ENCODE measurements around the gene PRR16. TPM values are rescaled to one million over a fixed set of nuclear protein-coding genes. Genes with fewer than 3 reads are reported as not detected.
A peak's percentile ranks its signal among the peaks of the same experiment; 100 is the strongest.

Gene PRR16
- total RNA-seq, 1 donor: 22.1 TPM

DNA sequence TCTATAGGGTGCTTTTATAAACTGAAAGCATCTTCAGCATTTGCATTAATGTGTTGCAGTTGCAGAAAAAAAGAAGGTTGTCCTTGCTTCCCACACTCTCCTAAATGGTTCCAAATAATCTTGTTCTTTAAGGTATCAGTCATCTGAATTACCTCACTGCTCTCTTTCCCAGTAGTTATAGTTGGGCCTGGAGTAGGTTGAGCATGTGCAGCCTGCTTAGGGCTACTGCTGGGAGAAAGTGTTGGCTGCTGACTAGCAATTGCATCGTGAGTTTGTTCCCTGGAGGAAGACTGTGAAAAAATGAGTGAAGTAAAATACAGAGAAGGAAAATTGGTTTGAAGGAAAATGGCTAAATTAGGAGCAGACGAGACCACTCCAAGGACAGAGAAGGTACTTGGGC is 74.5 kb downstream of the PRR16 start:
- DNase-seq (ENCODE audit: low read depth): peak; percentile 59
- H3K4me3 ChIP-seq (ENCODE audit: low read depth, low read length): peak overlapping the region; percentile 9
- TF ChIP-seq, protein P1, sequence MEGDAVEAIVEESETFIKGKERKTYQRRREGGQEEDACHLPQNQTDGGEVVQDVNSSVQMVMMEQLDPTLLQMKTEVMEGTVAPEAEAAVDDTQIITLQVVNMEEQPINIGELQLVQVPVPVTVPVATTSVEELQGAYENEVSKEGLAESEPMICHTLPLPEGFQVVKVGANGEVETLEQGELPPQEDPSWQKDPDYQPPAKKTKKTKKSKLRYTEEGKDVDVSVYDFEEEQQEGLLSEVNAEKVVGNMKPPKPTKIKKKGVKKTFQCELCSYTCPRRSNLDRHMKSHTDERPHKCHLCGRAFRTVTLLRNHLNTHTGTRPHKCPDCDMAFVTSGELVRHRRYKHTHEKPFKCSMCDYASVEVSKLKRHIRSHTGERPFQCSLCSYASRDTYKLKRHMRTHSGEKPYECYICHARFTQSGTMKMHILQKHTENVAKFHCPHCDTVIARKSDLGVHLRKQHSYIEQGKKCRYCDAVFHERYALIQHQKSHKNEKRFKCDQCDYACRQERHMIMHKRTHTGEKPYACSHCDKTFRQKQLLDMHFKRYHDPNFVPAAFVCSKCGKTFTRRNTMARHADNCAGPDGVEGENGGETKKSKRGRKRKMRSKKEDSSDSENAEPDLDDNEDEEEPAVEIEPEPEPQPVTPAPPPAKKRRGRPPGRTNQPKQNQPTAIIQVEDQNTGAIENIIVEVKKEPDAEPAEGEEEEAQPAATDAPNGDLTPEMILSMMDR (IDR thresholded peaks at IDR 0.05; ENCODE audit: insufficient read depth, low read length): no peak

DNA sequence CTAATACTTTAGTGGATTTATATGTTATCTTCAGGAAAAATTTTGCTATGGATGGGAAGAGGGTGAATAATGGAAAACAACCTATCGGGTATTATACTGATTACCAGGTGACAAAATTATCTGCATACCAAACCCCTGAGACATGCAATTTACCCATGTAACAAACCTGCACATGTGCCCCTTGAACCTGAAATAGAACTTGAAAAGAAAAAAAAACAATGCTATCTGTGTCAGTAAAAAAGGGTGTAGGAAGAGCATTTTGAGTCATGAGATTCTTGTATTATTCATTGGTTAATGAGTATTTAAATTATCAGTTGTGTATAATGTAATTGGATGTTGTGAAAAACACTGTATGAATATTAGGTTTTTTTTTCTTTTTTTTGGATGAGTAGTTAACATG is 75.4 kb downstream of the PRR16 start:
- TF ChIP-seq, protein P1 (IDR thresholded peaks at IDR 0.05; ENCODE audit: insufficient read depth, low read length): no peak
- H3K4me3 ChIP-seq (ENCODE audit: low read depth, low read length): no peak overlapping the region
- DNase-seq (ENCODE audit: low read depth): no peak

DNA sequence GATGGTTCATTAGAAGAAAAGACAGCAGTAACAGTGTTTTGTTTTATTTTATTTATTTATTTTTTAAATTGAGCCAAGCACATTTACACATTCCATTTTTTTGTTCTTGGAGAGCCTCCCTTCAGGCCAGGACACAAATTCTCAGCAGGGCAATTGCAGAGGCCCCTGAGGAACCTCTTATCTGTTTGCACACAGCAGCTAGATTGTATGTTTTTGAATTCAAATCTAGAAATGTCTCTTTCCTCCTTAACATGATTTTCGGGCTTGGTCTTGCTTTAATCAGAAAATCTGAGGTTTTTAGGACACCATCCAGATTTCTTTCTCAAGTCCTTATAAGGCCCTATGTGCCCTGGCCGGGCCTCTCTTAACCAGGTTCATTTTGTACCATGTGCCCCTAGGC is 76.0 kb downstream of the PRR16 start:
- TF ChIP-seq, protein P1 (IDR thresholded peaks at IDR 0.05; ENCODE audit: insufficient read depth, low read length): no peak
- no peak for DNase-seq (ENCODE audit: low read depth)
- H3K4me3 ChIP-seq (ENCODE audit: low read depth, low read length): no peak overlapping the region

DNA sequence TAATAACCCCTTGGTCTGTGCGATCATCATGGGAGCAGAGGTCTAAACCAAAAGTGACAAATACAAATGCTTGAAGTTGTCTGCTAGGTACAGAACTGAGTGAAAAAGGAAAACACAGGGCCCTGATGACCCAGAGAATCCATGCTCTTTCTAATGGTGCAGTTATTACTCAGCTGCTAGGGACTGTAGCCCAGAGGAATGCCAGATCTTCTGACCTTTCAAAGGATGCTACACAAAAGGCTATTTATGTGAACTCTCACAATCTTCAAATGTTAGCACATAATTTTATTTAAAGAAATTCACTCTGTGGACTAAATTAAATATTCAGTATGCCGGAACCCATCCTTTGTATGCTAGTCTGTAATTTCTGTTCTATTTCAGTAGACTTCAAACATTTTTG is 79.9 kb downstream of the PRR16 start:
- H3K4me3 ChIP-seq (ENCODE audit: low read depth, low read length): no peak overlapping the region
- no peak for DNase-seq (ENCODE audit: low read depth)
- TF ChIP-seq, protein P1 (IDR thresholded peaks at IDR 0.05; ENCODE audit: insufficient read depth, low read length): no peak

DNA sequence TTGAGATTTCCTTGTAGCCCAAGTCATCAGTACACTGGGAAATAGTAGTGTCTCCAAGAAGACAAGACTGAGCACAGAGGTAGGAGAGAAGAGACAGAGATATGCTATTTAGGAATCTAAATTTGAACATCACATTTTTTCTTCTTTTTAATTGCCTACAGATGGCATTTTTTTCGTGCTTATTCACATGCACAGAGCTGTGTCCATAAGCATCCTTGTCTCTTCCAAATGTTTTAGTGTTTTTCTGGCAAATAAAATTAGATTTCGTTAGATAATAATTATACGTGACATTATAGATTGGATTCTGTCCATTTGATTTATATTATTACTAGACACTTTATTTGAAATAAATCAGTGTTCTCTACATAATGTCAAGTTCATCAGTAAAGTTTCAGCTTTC is 80.9 kb downstream of the PRR16 start:
- DNase-seq (ENCODE audit: low read depth): no peak
- TF ChIP-seq, protein P1 (IDR thresholded peaks at IDR 0.05; ENCODE audit: insufficient read depth, low read length): no peak
- H3K4me3 ChIP-seq (ENCODE audit: low read depth, low read length): no peak overlapping the region

DNA sequence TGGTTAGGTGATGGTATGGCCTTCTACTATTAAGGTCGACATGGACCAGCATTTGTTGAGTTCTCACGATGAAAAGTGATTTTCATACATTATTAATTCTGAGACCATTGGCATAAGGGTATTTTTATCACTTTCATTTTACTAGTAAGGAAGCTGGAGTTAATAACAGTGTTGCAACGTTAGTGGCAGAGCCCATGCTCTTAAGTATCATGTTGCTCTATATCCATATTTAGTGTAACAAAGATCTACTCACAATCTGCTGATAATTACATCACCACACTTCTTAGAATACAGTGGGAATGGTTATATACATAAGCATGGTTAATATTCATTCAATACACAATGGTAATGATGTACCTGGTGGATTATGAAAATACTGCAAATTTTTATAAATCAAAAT is 81.9 kb downstream of the PRR16 start:
- no peak overlapping the region for H3K4me3 ChIP-seq (ENCODE audit: low read depth, low read length)
- TF ChIP-seq, protein P1 (IDR thresholded peaks at IDR 0.05; ENCODE audit: insufficient read depth, low read length): no peak
- DNase-seq (ENCODE audit: low read depth): peak; percentile 21

DNA sequence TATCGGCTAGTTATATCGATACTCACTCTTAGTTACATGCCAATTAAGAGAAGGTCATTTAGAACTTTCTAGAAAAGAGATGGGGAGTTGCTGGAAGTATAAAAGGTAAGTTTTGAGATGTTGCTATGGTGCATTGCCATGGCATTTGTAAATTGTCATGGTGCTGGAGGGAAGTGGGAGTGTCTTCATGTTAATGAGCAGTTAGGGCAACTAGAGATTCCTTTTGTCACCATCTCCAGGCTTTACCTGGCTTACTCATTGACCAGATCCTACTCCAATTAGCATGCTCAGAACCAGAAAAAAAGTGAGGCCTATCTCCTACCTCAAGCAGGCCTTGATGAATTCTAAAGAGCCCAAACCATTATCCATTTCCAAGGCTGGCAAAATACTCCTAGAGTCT is 82.8 kb downstream of the PRR16 start:
- H3K4me3 ChIP-seq (ENCODE audit: low read depth, low read length): no peak overlapping the region
- DNase-seq (ENCODE audit: low read depth): no peak
- TF ChIP-seq, protein P1 (IDR thresholded peaks at IDR 0.05; ENCODE audit: insufficient read depth, low read length): no peak
